ENCODE measurements around the gene TMEM109.

TMEM109 gene

DNA sequence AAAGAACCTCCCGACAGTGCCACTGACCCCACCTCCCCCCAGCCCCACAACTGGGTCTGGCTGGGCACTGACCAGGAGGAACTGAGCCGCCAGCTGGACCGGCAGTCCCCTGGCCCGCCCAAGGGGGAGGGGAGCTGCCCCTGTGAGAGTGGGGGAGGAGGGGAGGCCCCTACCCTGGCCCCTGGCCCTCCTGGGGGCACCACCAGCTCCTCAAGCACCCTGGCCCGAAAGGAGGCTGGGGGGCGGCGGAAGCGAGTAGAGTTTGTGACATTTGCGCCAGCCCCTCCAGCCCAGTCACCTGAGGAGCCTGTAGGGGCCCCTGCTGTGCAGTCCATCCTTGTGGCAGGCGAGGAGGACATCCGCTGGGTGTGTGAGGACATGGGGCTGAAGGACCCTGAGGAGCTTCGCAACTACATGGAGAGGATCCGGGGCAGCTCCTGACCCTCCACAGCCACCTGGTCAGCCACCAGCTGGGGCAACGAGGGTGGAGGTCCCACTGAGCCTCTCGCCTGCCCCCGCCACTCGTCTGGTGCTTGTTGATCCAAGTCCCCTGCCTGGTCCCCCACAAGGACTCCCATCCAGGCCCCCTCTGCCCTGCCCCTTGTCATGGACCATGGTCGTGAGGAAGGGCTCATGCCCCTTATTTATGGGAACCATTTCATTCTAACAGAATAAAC, 22.6 kb downstream of the TMEM109 start:
- 87 to 94% methylated on average over 14 of the region's 18 CpGs for WGBS, 2 experiments (ENCODE audit: insufficient coverage in 2 of 2)
- H3K4me3 ChIP-seq (ENCODE audit: extremely low read depth, insufficient read depth, low read length, poor library complexity, severe bottlenecking), result no peak overlapping the region
- H3K4me1 ChIP-seq (ENCODE audit: control insufficient read depth, insufficient read depth, low read length, poor library complexity, severe bottlenecking), result no peaks in the 10 kb centered on the region
- no peak overlapping the region for H3K27ac ChIP-seq (ENCODE audit: low read depth, low read length, severe bottlenecking)
- no peaks in the 10 kb centered on the region for H3K9me3 ChIP-seq (ENCODE audit: control insufficient read depth, low read length)
- H3K36me3 ChIP-seq (ENCODE audit: control insufficient read depth, insufficient read depth, low read length), result peaks cover 41% of the 10 kb centered on the region

- Histone ChIP-seq H3K9me3 (ENCODE audit: control insufficient read depth, low read length) (no peaks in the 10 kb centered on the region), H3K4me1 (ENCODE audit: control insufficient read depth, insufficient read depth, low read length, poor library complexity, severe bottlenecking) (no peaks in the 10 kb centered on the region), H3K27ac (ENCODE audit: low read depth, low read length, severe bottlenecking) (no peak overlapping the region), H3K4me3 (ENCODE audit: extremely low read depth, insufficient read depth, low read length, poor library complexity, severe bottlenecking) (no peak overlapping the region), H3K36me3 (ENCODE audit: control insufficient read depth, insufficient read depth, low read length) (peaks cover 36% of the 10 kb centered on the region)
- WGBS, 2 experiments (ENCODE audit: insufficient coverage in 2 of 2), result 91 to 97% methylated on average over 9 to 11 of the region's 12 CpGs
These were observed 23.2 kb downstream of the TMEM109 start for GRCh38 chr11:60937144-60937527.

DNA sequence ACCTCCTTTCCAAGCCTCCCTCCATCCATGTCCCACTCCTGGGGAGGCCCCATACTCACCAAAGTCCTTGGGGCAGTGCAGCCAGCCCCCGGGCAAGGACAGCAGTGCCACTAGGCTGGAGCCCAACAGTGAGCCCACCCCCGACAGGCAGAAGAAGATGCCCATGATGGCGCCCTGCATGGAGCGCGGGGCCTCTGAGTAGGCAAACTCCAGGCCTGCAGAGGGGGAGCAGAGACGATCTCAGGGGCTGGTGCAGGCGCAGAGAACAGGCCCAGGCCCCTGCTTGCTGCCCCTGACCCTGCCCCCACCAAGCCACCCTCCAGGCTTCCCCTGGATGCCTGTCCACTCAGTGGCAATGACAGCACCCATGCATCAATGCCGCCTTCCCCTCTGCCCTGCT, 23.9 kb downstream of the TMEM109 start:
- Histone ChIP-seq H3K4me1 (ENCODE audit: control insufficient read depth, insufficient read depth, low read length, poor library complexity, severe bottlenecking) (no peaks in the 10 kb centered on the region), H3K36me3 (ENCODE audit: control insufficient read depth, insufficient read depth, low read length) (peaks cover 29% of the 10 kb centered on the region), H3K4me3 (ENCODE audit: extremely low read depth, insufficient read depth, low read length, poor library complexity, severe bottlenecking) (no peak overlapping the region), H3K27ac (ENCODE audit: low read depth, low read length, severe bottlenecking) (no peak overlapping the region), H3K9me3 (ENCODE audit: control insufficient read depth, low read length) (no peaks in the 10 kb centered on the region)
- 92 to 96% methylated on average over 5 to 8 of the region's 8 CpGs for WGBS, 2 experiments (ENCODE audit: insufficient coverage in 2 of 2)

GRCh38 chr11:60938500-60938899, 24.5 kb downstream of the TMEM109 start:
- Histone ChIP-seq H3K27ac (ENCODE audit: low read depth, low read length, severe bottlenecking) (no peak overlapping the region), H3K4me3 (ENCODE audit: extremely low read depth, insufficient read depth, low read length, poor library complexity, severe bottlenecking) (no peak overlapping the region), H3K9me3 (ENCODE audit: control insufficient read depth, low read length) (no peaks in the 10 kb centered on the region), H3K4me1 (ENCODE audit: control insufficient read depth, insufficient read depth, low read length, poor library complexity, severe bottlenecking) (no peaks in the 10 kb centered on the region), H3K36me3 (ENCODE audit: control insufficient read depth, insufficient read depth, low read length) (peaks cover 23% of the 10 kb centered on the region)
- 75 to 86% methylated on average over 9 of the region's 9 CpGs for WGBS, 2 experiments (ENCODE audit: insufficient coverage in 2 of 2)

GRCh38 chr11:60939301-60939700, 25.3 kb downstream of the TMEM109 start:
- H3K27ac ChIP-seq (ENCODE audit: low read depth, low read length, severe bottlenecking), result no peak overlapping the region
- H3K9me3 ChIP-seq (ENCODE audit: control insufficient read depth, low read length), result no peaks in the 10 kb centered on the region
- 96 to 98% methylated on average over 7 of the region's 7 CpGs for WGBS, 2 experiments (ENCODE audit: insufficient coverage in 2 of 2)

GRCh38 chr11:60939855-60940254, 25.9 kb downstream of the TMEM109 start:
- Histone ChIP-seq H3K27ac (ENCODE audit: low read depth, low read length, severe bottlenecking) (no peak overlapping the region), H3K4me3 (ENCODE audit: extremely low read depth, insufficient read depth, low read length, poor library complexity, severe bottlenecking) (no peak overlapping the region)
- WGBS, 2 experiments (ENCODE audit: insufficient coverage in 2 of 2), result 100% methylated on average over 1 of the region's 2 CpGs

More at GRCh38 chr11:60939301-60939700, 25.3 kb downstream of the TMEM109 start:
- H3K4me3 ChIP-seq (ENCODE audit: extremely low read depth, insufficient read depth, low read length, poor library complexity, severe bottlenecking), result no peak overlapping the region
- no peaks in the 10 kb centered on the region for H3K4me1 ChIP-seq (ENCODE audit: control insufficient read depth, insufficient read depth, low read length, poor library complexity, severe bottlenecking)
- H3K36me3 ChIP-seq (ENCODE audit: control insufficient read depth, insufficient read depth, low read length), result peaks cover 16% of the 10 kb centered on the region

GRCh38 chr11:60941371-60942119, 27.6 kb downstream of the TMEM109 start:
- no peak overlapping the region for H3K27ac ChIP-seq (ENCODE audit: low read depth, low read length, severe bottlenecking)
- H3K9me3 ChIP-seq (ENCODE audit: control insufficient read depth, low read length), result no peaks in the 10 kb centered on the region
- H3K4me1 ChIP-seq (ENCODE audit: control insufficient read depth, insufficient read depth, low read length, poor library complexity, severe bottlenecking), result no peaks in the 10 kb centered on the region
- no peak overlapping the region for H3K4me3 ChIP-seq (ENCODE audit: extremely low read depth, insufficient read depth, low read length, poor library complexity, severe bottlenecking)
- peaks cover 4% of the 10 kb centered on the region for H3K36me3 ChIP-seq (ENCODE audit: control insufficient read depth, insufficient read depth, low read length)
- WGBS, 2 experiments (ENCODE audit: insufficient coverage in 2 of 2), result 93 to 98% methylated on average over 2 to 5 of the region's 6 CpGs

More at GRCh38 chr11:60939855-60940254, 25.9 kb downstream of the TMEM109 start:
- no peaks in the 10 kb centered on the region for H3K9me3 ChIP-seq (ENCODE audit: control insufficient read depth, low read length)
- peaks cover 11% of the 10 kb centered on the region for H3K36me3 ChIP-seq (ENCODE audit: control insufficient read depth, insufficient read depth, low read length)
- no peaks in the 10 kb centered on the region for H3K4me1 ChIP-seq (ENCODE audit: control insufficient read depth, insufficient read depth, low read length, poor library complexity, severe bottlenecking)

GRCh38 chr11:60942219-60942618, 28.3 kb downstream of the TMEM109 start:
- 81 to 88% methylated on average over 3 to 4 of the region's 4 CpGs for WGBS, 2 experiments (ENCODE audit: insufficient coverage in 2 of 2)
- Histone ChIP-seq H3K4me1 (ENCODE audit: control insufficient read depth, insufficient read depth, low read length, poor library complexity, severe bottlenecking) (no peaks in the 10 kb centered on the region), H3K27ac (ENCODE audit: low read depth, low read length, severe bottlenecking) (no peak overlapping the region), H3K9me3 (ENCODE audit: control insufficient read depth, low read length) (no peaks in the 10 kb centered on the region), H3K4me3 (ENCODE audit: extremely low read depth, insufficient read depth, low read length, poor library complexity, severe bottlenecking) (no peak overlapping the region), H3K36me3 (ENCODE audit: control insufficient read depth, insufficient read depth, low read length) (no peaks in the 10 kb centered on the region)

DNA sequence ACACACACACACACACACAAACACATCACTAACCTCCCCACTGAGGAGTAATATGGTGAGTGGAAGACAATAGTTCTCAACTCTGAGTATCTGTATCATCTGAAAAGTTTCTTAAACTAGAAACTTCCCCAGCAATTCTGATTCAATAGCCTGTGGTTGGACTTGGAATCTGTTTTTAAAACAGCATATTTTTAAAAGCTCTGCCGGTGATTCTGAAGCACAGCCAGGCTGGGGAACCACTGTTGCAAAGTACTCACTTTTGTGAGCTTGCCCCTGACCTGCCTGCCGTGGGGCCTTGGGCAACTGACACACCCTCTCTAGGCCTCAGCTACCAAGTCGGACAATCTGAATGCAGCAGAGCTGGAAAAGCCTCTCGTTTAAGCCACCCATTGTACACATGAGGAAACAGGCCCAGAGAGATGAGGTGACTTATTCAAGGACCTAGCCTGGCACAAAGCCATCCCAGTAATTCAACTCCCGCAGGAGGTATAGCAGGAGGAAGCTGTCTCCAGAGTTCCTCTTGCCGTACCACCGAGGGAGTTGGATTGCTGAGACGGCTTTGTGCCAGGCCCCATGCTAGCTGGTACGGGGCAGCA, 29.1 kb downstream of the TMEM109 start:
- H3K27ac ChIP-seq (ENCODE audit: low read depth, low read length, severe bottlenecking), result no peak overlapping the region
- no peaks in the 10 kb centered on the region for H3K9me3 ChIP-seq (ENCODE audit: control insufficient read depth, low read length)
- WGBS, 2 experiments (ENCODE audit: insufficient coverage in 2 of 2), result 92% methylated on average over 5 to 7 of the region's 9 CpGs
- no peaks in the 10 kb centered on the region for H3K36me3 ChIP-seq (ENCODE audit: control insufficient read depth, insufficient read depth, low read length)
- H3K4me1 ChIP-seq (ENCODE audit: control insufficient read depth, insufficient read depth, low read length, poor library complexity, severe bottlenecking), result no peaks in the 10 kb centered on the region
- no peak overlapping the region for H3K4me3 ChIP-seq (ENCODE audit: extremely low read depth, insufficient read depth, low read length, poor library complexity, severe bottlenecking)

GRCh38 chr11:60944490-60945294, 30.7 kb downstream of the TMEM109 start:
- 74 to 91% methylated on average over 4 to 10 of the region's 11 CpGs for WGBS, 2 experiments (ENCODE audit: insufficient coverage in 2 of 2)
- no peaks in the 10 kb centered on the region for H3K4me1 ChIP-seq (ENCODE audit: control insufficient read depth, insufficient read depth, low read length, poor library complexity, severe bottlenecking)

More at GRCh38 chr11:60944490-60945294, 30.7 kb downstream of the TMEM109 start:
- Histone ChIP-seq H3K36me3 (ENCODE audit: control insufficient read depth, insufficient read depth, low read length) (no peaks in the 10 kb centered on the region), H3K9me3 (ENCODE audit: control insufficient read depth, low read length) (no peaks in the 10 kb centered on the region), H3K4me3 (ENCODE audit: extremely low read depth, insufficient read depth, low read length, poor library complexity, severe bottlenecking) (no peak overlapping the region), H3K27ac (ENCODE audit: low read depth, low read length, severe bottlenecking) (no peak overlapping the region)

Data from mesodermal cell (in vitro differentiated cells).